ENCODE results near the gene TSPAN18. TPM values are rescaled to one million over a fixed set of nuclear protein-coding genes. Genes with fewer than 3 reads are reported as not detected.

The TSPAN18 gene
- total RNA-seq, 1 donor: 5.8 TPM

- Histone ChIP-seq H2AFZ (ENCODE audit: low read length) (no peak overlapping the region), H3K36me3 (ENCODE audit: insufficient read depth, low read length) (no peaks in the 10 kb centered on the region)
- TF ChIP-seq CTCF (IDR thresholded peaks at IDR 0.05; ENCODE audit: extremely low read depth, low read depth, low read length): no peak
Observed at GRCh38 chr11:44770401-44770800, 43.6 kb downstream of the TSPAN18 start.

GRCh38 chr11:44771252-44771734 is 44.5 kb downstream of the TSPAN18 start:
- no peaks in the 10 kb centered on the region for H3K36me3 ChIP-seq (ENCODE audit: insufficient read depth, low read length)
- H3K27ac ChIP-seq (ENCODE audit: low read depth, low read length): no peak overlapping the region
- no peak for TF ChIP-seq CTCF (IDR thresholded peaks at IDR 0.05; ENCODE audit: extremely low read depth, low read depth, low read length)
- H3K4me1 ChIP-seq (ENCODE audit: insufficient read depth, low read length): peaks cover 16% of the 10 kb centered on the region
- no peaks in the 10 kb centered on the region for H3K79me2 ChIP-seq (ENCODE audit: insufficient read depth, low read length)
- no peak for DNase-seq (ENCODE audit: insufficient read length, low spot score, missing footprints)
- H4K20me1 ChIP-seq (ENCODE audit: insufficient read depth, low read length): no peaks in the 10 kb centered on the region
- no peak overlapping the region for H3K4me2 ChIP-seq (ENCODE audit: insufficient read depth, low read length)
- H2AFZ ChIP-seq (ENCODE audit: low read length): no peak overlapping the region
- no peaks in the 10 kb centered on the region for H3K9me3 ChIP-seq (ENCODE audit: low read depth, low read length)
- H3K4me3 ChIP-seq (ENCODE audit: insufficient read depth, low read length): no peak overlapping the region
- peaks cover 16% of the 10 kb centered on the region for H3K27me3 ChIP-seq (ENCODE audit: insufficient read depth, low read length)

More at GRCh38 chr11:44770401-44770800, 43.6 kb downstream of the TSPAN18 start:
- no peaks in the 10 kb centered on the region for H3K9me3 ChIP-seq (ENCODE audit: low read depth, low read length)
- H3K4me2 ChIP-seq (ENCODE audit: insufficient read depth, low read length): no peak overlapping the region
- no peaks in the 10 kb centered on the region for H4K20me1 ChIP-seq (ENCODE audit: insufficient read depth, low read length)
- no peaks in the 10 kb centered on the region for H3K79me2 ChIP-seq (ENCODE audit: insufficient read depth, low read length)
- DNase-seq (ENCODE audit: insufficient read length, low spot score, missing footprints): no peak
- peaks cover 23% of the 10 kb centered on the region for H3K4me1 ChIP-seq (ENCODE audit: insufficient read depth, low read length)
- no peak overlapping the region for H3K27ac ChIP-seq (ENCODE audit: low read depth, low read length)
- peaks cover 16% of the 10 kb centered on the region for H3K27me3 ChIP-seq (ENCODE audit: insufficient read depth, low read length)
- no peak overlapping the region for H3K4me3 ChIP-seq (ENCODE audit: insufficient read depth, low read length)

DNA sequence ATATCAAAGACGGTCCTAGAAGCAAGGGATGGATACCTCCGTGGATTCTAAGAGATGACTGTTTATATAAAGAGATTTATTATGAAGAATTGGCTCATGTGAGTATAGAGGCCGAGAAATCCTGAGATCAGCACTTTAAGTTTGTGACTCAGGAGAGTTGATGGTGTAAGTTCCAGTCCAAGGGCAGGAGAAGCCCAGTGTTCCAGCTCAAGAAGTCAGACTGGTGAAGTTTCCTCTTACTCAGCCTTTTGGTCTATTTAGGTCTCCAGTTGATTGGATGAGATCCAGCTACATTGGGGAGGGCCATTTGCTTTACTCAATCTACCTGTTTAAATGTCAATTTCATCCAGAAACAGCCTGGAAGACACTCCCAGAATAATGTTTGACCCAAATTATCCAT is 45.1 kb downstream of the TSPAN18 start:
- H2AFZ ChIP-seq (ENCODE audit: low read length): no peak overlapping the region
- TF ChIP-seq CTCF (IDR thresholded peaks at IDR 0.05; ENCODE audit: extremely low read depth, low read depth, low read length): no peak

GRCh38 chr11:44773351-44773965 is 46.7 kb downstream of the TSPAN18 start:
- Histone ChIP-seq H3K79me2 (ENCODE audit: insufficient read depth, low read length) (no peaks in the 10 kb centered on the region), H3K4me2 (ENCODE audit: insufficient read depth, low read length) (no peak overlapping the region), H3K4me3 (ENCODE audit: insufficient read depth, low read length) (no peak overlapping the region), H3K27me3 (ENCODE audit: insufficient read depth, low read length) (peaks cover 19% of the 10 kb centered on the region), H4K20me1 (ENCODE audit: insufficient read depth, low read length) (no peaks in the 10 kb centered on the region), H3K4me1 (ENCODE audit: insufficient read depth, low read length) (no peaks in the 10 kb centered on the region), H2AFZ (ENCODE audit: low read length) (no peak overlapping the region), H3K9me3 (ENCODE audit: low read depth, low read length) (no peaks in the 10 kb centered on the region), H3K36me3 (ENCODE audit: insufficient read depth, low read length) (no peaks in the 10 kb centered on the region), H3K27ac (ENCODE audit: low read depth, low read length) (no peak overlapping the region)
- no peak for DNase-seq (ENCODE audit: insufficient read length, low spot score, missing footprints)
- no peak for TF ChIP-seq CTCF (IDR thresholded peaks at IDR 0.05; ENCODE audit: extremely low read depth, low read depth, low read length)

More for the DNA sequence above, 45.1 kb downstream of the TSPAN18 start:
- Histone ChIP-seq H4K20me1 (ENCODE audit: insufficient read depth, low read length) (no peaks in the 10 kb centered on the region), H3K79me2 (ENCODE audit: insufficient read depth, low read length) (no peaks in the 10 kb centered on the region), H3K27me3 (ENCODE audit: insufficient read depth, low read length) (peaks cover 17% of the 10 kb centered on the region), H3K36me3 (ENCODE audit: insufficient read depth, low read length) (no peaks in the 10 kb centered on the region), H3K4me2 (ENCODE audit: insufficient read depth, low read length) (no peak overlapping the region), H3K4me3 (ENCODE audit: insufficient read depth, low read length) (no peak overlapping the region), H3K4me1 (ENCODE audit: insufficient read depth, low read length) (peaks cover 10% of the 10 kb centered on the region), H3K9me3 (ENCODE audit: low read depth, low read length) (no peaks in the 10 kb centered on the region), H3K27ac (ENCODE audit: low read depth, low read length) (no peak overlapping the region)
- DNase-seq (ENCODE audit: insufficient read length, low spot score, missing footprints): no peak
